ENCODE measurements around the gene ZNF862. TPM values are rescaled to one million over a fixed set of nuclear protein-coding genes. Genes with fewer than 3 reads are reported as not detected.
"Not testable (repeated sequence)": the region's sequence is repeated elsewhere in the genome, so short reads cannot be mapped to it uniquely, and the experiment has no call there.

Gene ZNF862
- total and polyA plus RNA-seq, 2 experiments from 2014 or later: 0.94 to 2.3 TPM

DNA sequence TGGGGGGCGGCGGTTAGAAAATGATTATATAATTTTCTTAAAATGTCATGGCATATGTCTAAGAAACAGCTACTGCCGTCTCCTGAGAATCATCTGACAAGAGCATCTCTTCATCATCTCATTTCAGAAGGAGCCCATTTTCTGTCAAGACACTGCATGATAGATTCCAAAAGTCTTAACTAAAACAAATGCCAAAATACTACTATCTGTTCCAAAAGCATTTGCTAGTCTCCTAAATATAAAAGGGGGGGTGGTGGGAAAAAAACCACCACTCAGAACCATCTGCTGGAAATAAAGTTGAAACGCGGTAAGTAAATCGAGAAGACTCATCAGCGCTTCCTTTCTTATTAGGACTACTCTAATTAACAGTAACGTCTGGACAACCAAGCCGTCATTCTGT lies 72.0 kb downstream of the ZNF862 start:
- not testable (repeated sequence) for H4K20me1 ChIP-seq (replicated peaks; ENCODE audit: insufficient read depth); H3K79me2 ChIP-seq (replicated peaks; ENCODE audit: insufficient read depth); H3K4me3 ChIP-seq; H3K27me3 ChIP-seq (ENCODE audit: insufficient read depth); H3K4me1 Mint-ChIP-seq; H3K9me2 ChIP-seq (ENCODE audit: insufficient read depth); H3K4me3 Mint-ChIP-seq; ATAC-seq; H3K4me1 ChIP-seq (ENCODE audit: insufficient read depth); H3K36me3 ChIP-seq (ENCODE audit: insufficient read depth); DNase-seq (ENCODE audit: low spot score); H3K9me3 Mint-ChIP-seq; H3K4me2 ChIP-seq; H3K36me3 Mint-ChIP-seq (ENCODE audit: low read depth); H3K27ac Mint-ChIP-seq; H2AFZ ChIP-seq; H3F3A ChIP-seq (replicated peaks; ENCODE audit: low read depth); H3K27me3 Mint-ChIP-seq (ENCODE audit: insufficient read depth, low read depth, poor library complexity); H3K27ac ChIP-seq (ENCODE audit: low read depth)

DNA sequence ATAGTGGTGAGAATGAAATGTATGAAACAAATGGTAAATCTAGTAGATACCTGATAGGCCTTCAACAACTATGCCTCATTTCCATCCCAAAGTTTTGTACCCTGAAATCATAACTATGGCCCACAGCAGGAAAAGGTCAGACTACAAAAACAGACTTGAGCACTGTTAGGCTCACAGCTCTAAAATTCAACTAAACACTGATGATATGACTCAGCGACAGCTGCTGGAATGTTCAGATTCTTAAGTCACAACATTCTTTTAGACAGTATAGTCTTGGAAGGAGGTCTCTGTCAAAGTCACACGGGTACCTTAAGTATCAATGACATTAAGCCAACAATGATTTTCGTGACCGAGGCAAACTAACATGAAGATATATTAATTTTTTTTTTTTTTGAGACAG lies 74.0 kb downstream of the ZNF862 start:
- not testable (repeated sequence) for H2AFZ ChIP-seq; H3K27me3 Mint-ChIP-seq (ENCODE audit: insufficient read depth, low read depth, poor library complexity); DNase-seq (ENCODE audit: low spot score); H3K4me3 ChIP-seq; H3K36me3 Mint-ChIP-seq (ENCODE audit: low read depth); H3K4me1 Mint-ChIP-seq; H3K9me3 Mint-ChIP-seq; H3K27ac Mint-ChIP-seq; H4K20me1 ChIP-seq (replicated peaks; ENCODE audit: insufficient read depth); ATAC-seq; H3K79me2 ChIP-seq (replicated peaks; ENCODE audit: insufficient read depth); H3K9me2 ChIP-seq (ENCODE audit: insufficient read depth); H3K36me3 ChIP-seq (ENCODE audit: insufficient read depth); H3F3A ChIP-seq (replicated peaks; ENCODE audit: low read depth); H3K4me3 Mint-ChIP-seq; H3K4me2 ChIP-seq; H3K27ac ChIP-seq (ENCODE audit: low read depth); H3K27me3 ChIP-seq (ENCODE audit: insufficient read depth); H3K4me1 ChIP-seq (ENCODE audit: insufficient read depth)

Small RNA genes within 50 kb of the gene (small RNA-seq; reads per million reads assigned to genes)
- gene AC093458.1 (ENCODE audit: low replicate concordance): not detected

Other genes starting within 250 kb of the ZNF862 start
- gene ZNF467, start 64.8 kb upstream of the ZNF862 start, total RNA-seq (2014; rRNA removed; shearing (Covaris generic)): 0.10 and 0.19 TPM in 2 replicates
- 0.30 and 0.40 TPM in 2 replicates for gene ZNF467, start 64.8 kb upstream of the ZNF862 start, polyA plus RNA-seq (2016; fragmentation: Nextera tagmentation; extraction: Ambion mirVana)
- gene ATP6V0E2, start 35.6 kb downstream of the ZNF862 start, total RNA-seq (2014; rRNA removed; shearing (Covaris generic)): 18.8 and 34.7 TPM in 2 replicates
- 14.8 and 15.6 TPM in 2 replicates for gene ATP6V0E2, start 35.6 kb downstream of the ZNF862 start, polyA plus RNA-seq (2016; fragmentation: Nextera tagmentation; extraction: Ambion mirVana)